Transverse colon (tissue), 4 donors: ENCODE measurements around the gene DYRK3. TPM values are rescaled to one million over a fixed set of nuclear protein-coding genes. Genes with fewer than 3 reads are reported as not detected.

Experiments used
- DNase-seq: peaks from one replicate; pipeline ENCODE4 v3.0.0-alpha.2; 2019
- H3K27ac ChIP-seq, 4 donors: fragments of 200-600 bp; sonication (generic); 2 replicates each; pipeline ENCODE4 v1.5.1; 2016 to 2018; ENCODE audit warnings: inconsistent platforms in 4 of 4
- H3K27me3 ChIP-seq: fragments of 200-600 bp; sonication (generic); 2 replicates; pipeline ENCODE4 v1.5.1; 2017; ENCODE audit warnings: inconsistent platforms
- H3K36me3 ChIP-seq, 4 donors: fragments of 200-600 bp; sonication (generic); 2 replicates each; pipeline ENCODE4 v1.5.1; 2017 to 2019; ENCODE audit warnings: inconsistent platforms in 4 of 4
- H3K4me1 ChIP-seq, 4 donors: fragments of 200-600 bp; sonication (generic); 2 replicates each; pipeline ENCODE4 v1.5.1; 2017 to 2020; ENCODE audit warnings: inconsistent platforms in 4 of 4
- H3K4me3 ChIP-seq, 4 donors: fragments of 200-600 bp; sonication (generic); 1 replicate in 1 of 4; 2 replicates in 3 of 4; pipeline versions ENCODE4 v1.5.1 to v1.6.1; 2017 to 2019; ENCODE audit warnings: inconsistent platforms in 4 of 4
- H3K9me3 ChIP-seq, 2 donors: fragments of 200-600 bp; sonication (generic); 2 replicates each; pipeline ENCODE4 v1.5.1; 2017 to 2019; ENCODE audit warnings: inconsistent platforms in 2 of 2
- CTCF ChIP-seq, 5 experiments: fragments of 200-600 bp in 3 of 5; fragments of 450-650 bp in 2 of 5; sonication (generic) in 3 of 5; IDR thresholded peaks; 1 replicate in 2 of 5; 2 replicates in 3 of 5; pipeline ENCODE4 v1.5.1; 2016 to 2017; ENCODE audit warnings: antibody characterized with exemption in 5 of 5, inconsistent platforms in 3 of 5, mild to moderate bottlenecking in 2 of 5, moderate library complexity in 1 of 5
- EP300 ChIP-seq: sonication (generic); formaldehyde crosslinking; IDR thresholded peaks from one replicate; pipeline ENCODE4 v1.6.1; 2017; ENCODE audit warnings: antibody characterized with exemption, low read depth
- POLR2A ChIP-seq: fragments of 450-650 bp; IDR thresholded peaks from one replicate; pipeline ENCODE4 v1.6.1; 2016; ENCODE audit warnings: antibody characterized with exemption, mild to moderate bottlenecking, moderate library complexity
- POLR2AphosphoS5 ChIP-seq, 3 donors: sonication (generic); formaldehyde crosslinking; IDR thresholded peaks; one replicate each; pipeline ENCODE4 v1.6.1; 2016; ENCODE audit warnings: antibody characterized with exemption in 3 of 3
- WGBS, 2 donors: methylation state at CpG; one replicate each; pipeline ENCODE4 v1.1.5; 2018; ENCODE audit warnings: low coverage in 1 of 2; 5-methylcytosine and 5-hydroxymethylcytosine counted together
- in situ Hi-C, 4 donors: fragments of 200-750 bp; cut with MboI; loops; one replicate each; pipeline versions ENCODE4 v1.15.0 to v1.15.1; 2017; ENCODE audit warnings: low sequenced_read_pairs in 3 of 4, low pct_ligation_motif_present in 1 of 4, low pct_unique_long_range_greater_than_20kb in 1 of 4
- intact Hi-C: fragments of 100-400 bp; cut with DNase I; formaldehyde crosslinking; loops from one replicate; pipeline ENCODE4 v1.15.1; 2023; ENCODE audit warnings: low total_unique reads
- total RNA-seq, 4 donors: library from RNA; depleted of rRNA; stranded (reverse); fragments of >200 nt; gene quantifications; one replicate each; pipeline ENCODE4 v1.1.0, GENCODE V29; 2016

The DYRK3 gene
- total RNA-seq, 4 donors from 2014 or later = 1.6 to 3.2 TPM; not detected in 2

- TF ChIP-seq POLR2AphosphoS5 (IDR thresholded peaks at IDR 0.05) (no peak), EP300 (no peak), CTCF (IDR thresholded peaks at IDR 0.05) (no peak), POLR2A (no peak)
- Histone ChIP-seq H3K4me3 (no peak overlapping the region), H3K36me3 (no peaks in the 10 kb centered on the region), H3K4me1 (peaks cover 4 to 28% (median 19%) of the 10 kb centered on the region in 4 donors), H3K27ac (peak overlapping the region; percentile 45 to 60 (median 52)), H3K9me3 (no peaks in the 10 kb centered on the region), H3K27me3 (peaks cover 3% of the 10 kb centered on the region)
- WGBS, 2 donors = 60 to 63% methylated on average over 2 to 7 of the region's 7 CpGs
- in situ Hi-C loops = no loop called here
- intact Hi-C loops = no loop called here
- no peak for DNase-seq
Measured at GRCh38 chr1:206658981-206659273, 23.6 kb downstream of the DYRK3 start.

- peak overlapping the region in 3 of 4 donors; percentile 48 to 60 (median 56) for H3K27ac ChIP-seq
Measured at GRCh38 chr1:206660136-206660535, 24.8 kb downstream of the DYRK3 start.

GRCh38 chr1:206661161-206661820 is 26.0 kb downstream of the DYRK3 start:
- in situ Hi-C loops = no loop called here
- no peaks in the 10 kb centered on the region for H3K9me3 ChIP-seq
- H3K27me3 ChIP-seq = peaks cover 3% of the 10 kb centered on the region
- intact Hi-C loops = no loop called here
- no peak for DNase-seq
- no peak overlapping the region for H3K4me3 ChIP-seq
- 86 to 90% methylated on average over 6 to 11 of the region's 11 CpGs for WGBS, 2 donors
- H3K27ac ChIP-seq = no peak overlapping the region
- H3K36me3 ChIP-seq = no peaks in the 10 kb centered on the region
- no peak for TF ChIP-seq EP300
- TF ChIP-seq POLR2A = no peak
- no peak for TF ChIP-seq POLR2AphosphoS5 (IDR thresholded peaks at IDR 0.05)
- TF ChIP-seq CTCF (IDR thresholded peaks at IDR 0.05) = no peak
- H3K4me1 ChIP-seq = peaks cover 9 to 36% (median 25%) of the 10 kb centered on the region in 4 donors

More at GRCh38 chr1:206660136-206660535, 24.8 kb downstream of the DYRK3 start:
- intact Hi-C loops (no loop called here), in situ Hi-C loops (no loop called here)
- Histone ChIP-seq H3K9me3 (no peaks in the 10 kb centered on the region), H3K4me1 (peaks cover 9 to 36% (median 25%) of the 10 kb centered on the region in 4 donors), H3K4me3 (no peak overlapping the region), H3K27me3 (peaks cover 3% of the 10 kb centered on the region), H3K36me3 (no peaks in the 10 kb centered on the region)
- WGBS, 2 donors = 87 to 91% methylated on average over 3 to 4 of the region's 4 CpGs
- DNase-seq = no peak
- TF ChIP-seq POLR2A (no peak), EP300 (no peak), POLR2AphosphoS5 (IDR thresholded peaks at IDR 0.05) (no peak), CTCF (IDR thresholded peaks at IDR 0.05) (no peak)

- H3K4me1 ChIP-seq = peaks cover 9 to 36% (median 25%) of the 10 kb centered on the region in 4 donors
- H3K4me3 ChIP-seq = no peak overlapping the region
- no peaks in the 10 kb centered on the region for H3K36me3 ChIP-seq
- intact Hi-C loops = no loop called here
- in situ Hi-C loops = no loop called here
- WGBS, 2 donors = 74 to 78% methylated on average over 3 of the region's 3 CpGs
- peaks cover 3% of the 10 kb centered on the region for H3K27me3 ChIP-seq
- H3K9me3 ChIP-seq = no peaks in the 10 kb centered on the region
- H3K27ac ChIP-seq = no peak overlapping the region
- no peak for TF ChIP-seq POLR2AphosphoS5 (IDR thresholded peaks at IDR 0.05)
- no peak for TF ChIP-seq EP300
- no peak for TF ChIP-seq POLR2A
- no peak for TF ChIP-seq CTCF (IDR thresholded peaks at IDR 0.05)
- no peak for DNase-seq
Measured at GRCh38 chr1:206662396-206663092, 27.2 kb downstream of the DYRK3 start.
